GM23338 (cell line): ENCODE data around the gene STK38L. TPM values are rescaled to one million over a fixed set of nuclear protein-coding genes. Genes with fewer than 3 reads are reported as not detected.

ENCODE experiments used
- ATAC-seq: fragments of 200-7000 bp; cut with Tn5 transposase; 3 replicates; pipeline ENCODE4 v1.9.1; 2020
- DNase-seq: peaks from one replicate; pipeline ENCODE4 v3.0.0-alpha.2; 2015; ENCODE audit warnings: low spot score
- H2AFZ ChIP-seq: fragments of 200-600 bp; sonication (generic); 2 replicates; pipeline ENCODE4 v1.8.0; 2016; ENCODE audit warnings: antibody characterized with exemption, mild to moderate bottlenecking, moderate library complexity
- H3F3A ChIP-seq: fragments of 200-600 bp; sonication (generic); replicated peaks from 2 replicates; pipeline ENCODE4 v1.8.0; 2017; ENCODE audit warnings: antibody characterized with exemption, mixed run types, low read depth
- H3K27ac ChIP-seq: fragments of 200-600 bp; sonication (generic); 2 replicates; pipeline ENCODE4 v1.6.1; 2016; ENCODE audit warnings: low read depth
- H3K27me3 ChIP-seq: fragments of 200-600 bp; sonication (generic); 2 replicates; pipeline ENCODE4 v1.8.0; 2016; ENCODE audit warnings: mild to moderate bottlenecking, mixed run types, moderate library complexity; ENCODE audit not compliant: insufficient read depth
- H3K36me3 ChIP-seq: fragments of 200-600 bp; sonication (generic); 2 replicates; pipeline ENCODE4 v1.8.0; 2016; ENCODE audit warnings: mild to moderate bottlenecking; ENCODE audit not compliant: insufficient read depth
- H3K4me1 ChIP-seq: fragments of 200-600 bp; sonication (generic); 2 replicates; pipeline ENCODE4 v1.8.0; 2016; ENCODE audit warnings: mild to moderate bottlenecking, moderate library complexity; ENCODE audit not compliant: insufficient read depth
- H3K4me2 ChIP-seq: fragments of 200-600 bp; sonication (generic); 2 replicates; pipeline ENCODE4 v1.7.1; 2017; ENCODE audit warnings: mixed run types
- H3K4me3 ChIP-seq: fragments of 200-600 bp; sonication (generic); 2 replicates; pipeline ENCODE4 v1.6.1; 2016; ENCODE audit warnings: mixed run types
- H3K79me2 ChIP-seq: fragments of 200-600 bp; sonication (generic); replicated peaks from 2 replicates; pipeline ENCODE4 v1.8.0; 2017; ENCODE audit warnings: mild to moderate bottlenecking; ENCODE audit not compliant: insufficient read depth
- H3K9me2 ChIP-seq: fragments of 200-600 bp; sonication (generic); 2 replicates; pipeline ENCODE4 v1.8.0; 2017; ENCODE audit not compliant: insufficient read depth
- H4K20me1 ChIP-seq: fragments of 200-600 bp; sonication (generic); replicated peaks from 2 replicates; pipeline ENCODE4 v1.8.0; 2017; ENCODE audit warnings: mild to moderate bottlenecking; ENCODE audit not compliant: insufficient read depth
- H3K27ac Mint-ChIP-seq: 2 replicates; pipeline ENCODE4 v1.8.0; 2020; ENCODE audit warnings: inconsistent platforms, mild to moderate bottlenecking, moderate library complexity, mixed read lengths
- H3K27me3 Mint-ChIP-seq: 3 replicates; pipeline ENCODE4 v1.8.0; 2022; ENCODE audit warnings: low read depth, mild to moderate bottlenecking, moderate library complexity, mixed read lengths, inconsistent platforms; ENCODE audit not compliant: insufficient read depth, poor library complexity
- H3K36me3 Mint-ChIP-seq: 3 replicates; pipeline ENCODE4 v1.8.0; 2021; ENCODE audit warnings: low read depth, mild to moderate bottlenecking, inconsistent platforms, moderate library complexity, mixed read lengths
- H3K4me1 Mint-ChIP-seq: 3 replicates; pipeline ENCODE4 v1.8.0; 2020; ENCODE audit warnings: mild to moderate bottlenecking, inconsistent platforms, mixed read lengths
- H3K4me3 Mint-ChIP-seq: 3 replicates; pipeline ENCODE4 v1.8.0; 2021; ENCODE audit warnings: moderate library complexity, mild to moderate bottlenecking, inconsistent platforms, mixed read lengths
- H3K9me3 Mint-ChIP-seq: 3 replicates; pipeline ENCODE4 v1.8.0; 2020; ENCODE audit warnings: moderate library complexity, mild to moderate bottlenecking, inconsistent platforms, mixed read lengths
- CREB1 ChIP-seq: fragments of 250-450 bp; sonication (Bioruptor Pico); IDR thresholded peaks from 2 replicates; pipeline ENCODE4 v1.5.0; 2020; ENCODE audit warnings: low read depth, mild to moderate bottlenecking, moderate library complexity
- EZH2phosphoT487 ChIP-seq: fragments of 200-600 bp; sonication (generic); IDR thresholded peaks from one replicate; pipeline ENCODE4 v1.8.1; 2018; ENCODE audit warnings: antibody characterized with exemption; ENCODE audit not compliant: unreplicated experiment
- JUNB ChIP-seq: IDR thresholded peaks from one replicate; pipeline ENCODE4 v1.6.1; 2016; ENCODE audit warnings: antibody characterized with exemption; ENCODE audit not compliant: unreplicated experiment
- POLR2AphosphoS5 ChIP-seq: IDR thresholded peaks from 2 replicates; pipeline ENCODE4 v1.6.1; 2016; ENCODE audit warnings: antibody characterized with exemption, low read depth
- ZNF114 ChIP-seq: fragments of 250-450 bp; sonication (Bioruptor Pico); IDR thresholded peaks from 2 replicates; pipeline ENCODE4 v1.5.0; 2020; ENCODE audit warnings: mild to moderate bottlenecking, moderate library complexity
- ZNF462 ChIP-seq: fragments of 250-450 bp; sonication (Bioruptor Pico); IDR thresholded peaks from 2 replicates; pipeline ENCODE4 v1.5.0; 2020; ENCODE audit warnings: mild to moderate bottlenecking, moderate library complexity
- polyA plus RNA-seq: library from polyadenylated mRNA; unstranded; fragments of >200 nt; fragmentation: Nextera tagmentation; extraction: Ambion mirVana; gene quantifications from 2 replicates; pipeline ENCODE4 v1.2.1, GENCODE V29; 2016
- total RNA-seq: library from RNA; depleted of rRNA; stranded (reverse); fragments of >200 nt; shearing (Covaris generic); gene quantifications from 2 replicates; pipeline ENCODE4 v1.2.3, GENCODE V29; 2014
- TF ChIP-seq, protein P1 (sequence below), 2 experiments: fragments of 200-600 bp in 1 of 2; sonication (generic) in 1 of 2; conservative IDR thresholded peaks; 2 replicates each; pipeline versions ENCODE4 v1.5.1 to v1.6.1; 2016 to 2017; ENCODE audit warnings: antibody characterized with exemption in 2 of 2, low read depth in 2 of 2, mild to moderate bottlenecking in 2 of 2, moderate library complexity in 1 of 2

Gene STK38L
- total and polyA plus RNA-seq, 2 experiments from 2014 or later = 28.9 to 56.5 TPM

- TF ChIP-seq ZNF462 (no peak), POLR2AphosphoS5 (no peak), JUNB (no peak)
Measured at GRCh38 chr12:27289414-27289813, 45.3 kb downstream of the STK38L start (continued).

DNA sequence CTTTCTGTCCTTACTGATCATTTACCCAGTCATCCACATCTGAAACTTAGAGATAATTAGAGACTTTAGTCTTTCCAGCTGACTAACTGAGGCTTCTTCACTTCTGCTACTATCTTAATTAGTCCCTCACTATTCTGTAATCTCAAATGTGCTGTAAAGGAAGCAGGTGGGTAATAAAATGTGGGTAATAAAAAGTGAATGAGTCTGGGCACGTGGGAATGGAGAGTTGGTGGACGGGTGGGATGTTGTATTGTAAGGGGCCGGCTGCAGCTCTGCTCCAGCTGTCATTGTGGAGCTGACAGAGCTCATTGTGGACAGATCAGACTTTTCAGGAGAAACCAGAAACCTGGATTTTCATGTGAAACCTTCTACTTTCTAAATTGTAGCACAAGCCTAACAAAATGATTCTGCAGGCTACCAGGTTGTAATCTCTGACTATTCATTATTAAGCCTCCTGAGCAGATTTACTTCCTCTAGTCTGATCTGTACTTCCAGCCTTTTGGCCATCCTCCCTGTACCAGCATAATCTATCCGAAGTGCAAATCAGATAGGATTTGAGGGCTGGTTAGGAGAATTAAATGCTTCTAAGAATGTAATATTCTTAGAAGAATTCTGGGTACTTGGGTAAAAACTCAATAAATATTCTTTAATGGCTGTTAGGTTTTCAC is 46.5 kb downstream of the STK38L start:
- H3K9me3 Mint-ChIP-seq = no peaks in the 10 kb centered on the region
- no peaks in the 10 kb centered on the region for H3K27me3 Mint-ChIP-seq
- DNase-seq (no peak), ATAC-seq (peak; percentile 34; the same call in 2 of the 3 replicates)
- H2AFZ ChIP-seq = no peak overlapping the region
- H4K20me1 ChIP-seq = no peaks in the 10 kb centered on the region
- no peaks in the 10 kb centered on the region for H3K27me3 ChIP-seq
- H3K4me3 Mint-ChIP-seq = no peak overlapping the region
- no peaks in the 10 kb centered on the region for H3K36me3 ChIP-seq
- peak overlapping the region; percentile 14; the same call in 1 of the 2 replicates for H3K27ac ChIP-seq
- H3K4me1 ChIP-seq = peaks cover 68% of the 10 kb centered on the region
- peaks cover 41% of the 10 kb centered on the region for H3K79me2 ChIP-seq
- H3K4me3 ChIP-seq = no peak overlapping the region
- H3K36me3 Mint-ChIP-seq = no peaks in the 10 kb centered on the region
- no peaks in the 10 kb centered on the region for H3F3A ChIP-seq
- H3K4me2 ChIP-seq = peak overlapping the region; percentile 72; the same call in 1 of the 2 replicates
- no peaks in the 10 kb centered on the region for H3K9me2 ChIP-seq
- peak overlapping the region; percentile 54 for H3K27ac Mint-ChIP-seq
- peaks cover 63% of the 10 kb centered on the region for H3K4me1 Mint-ChIP-seq
- TF ChIP-seq ZNF114 (CRISPR knock-in tag) = no peak
- TF ChIP-seq, protein P1, sequence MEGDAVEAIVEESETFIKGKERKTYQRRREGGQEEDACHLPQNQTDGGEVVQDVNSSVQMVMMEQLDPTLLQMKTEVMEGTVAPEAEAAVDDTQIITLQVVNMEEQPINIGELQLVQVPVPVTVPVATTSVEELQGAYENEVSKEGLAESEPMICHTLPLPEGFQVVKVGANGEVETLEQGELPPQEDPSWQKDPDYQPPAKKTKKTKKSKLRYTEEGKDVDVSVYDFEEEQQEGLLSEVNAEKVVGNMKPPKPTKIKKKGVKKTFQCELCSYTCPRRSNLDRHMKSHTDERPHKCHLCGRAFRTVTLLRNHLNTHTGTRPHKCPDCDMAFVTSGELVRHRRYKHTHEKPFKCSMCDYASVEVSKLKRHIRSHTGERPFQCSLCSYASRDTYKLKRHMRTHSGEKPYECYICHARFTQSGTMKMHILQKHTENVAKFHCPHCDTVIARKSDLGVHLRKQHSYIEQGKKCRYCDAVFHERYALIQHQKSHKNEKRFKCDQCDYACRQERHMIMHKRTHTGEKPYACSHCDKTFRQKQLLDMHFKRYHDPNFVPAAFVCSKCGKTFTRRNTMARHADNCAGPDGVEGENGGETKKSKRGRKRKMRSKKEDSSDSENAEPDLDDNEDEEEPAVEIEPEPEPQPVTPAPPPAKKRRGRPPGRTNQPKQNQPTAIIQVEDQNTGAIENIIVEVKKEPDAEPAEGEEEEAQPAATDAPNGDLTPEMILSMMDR (conservative IDR thresholded peaks at IDR 0.05; ENCODE audit: low read depth in 2 of 2) = no peak
- TF ChIP-seq ZNF462 = no peak
- no peak for TF ChIP-seq JUNB
- no peak for TF ChIP-seq CREB1 (CRISPR knock-in tag)
- no peak for TF ChIP-seq EZH2phosphoT487
